GM19351 (cell line): Measurements from ENCODE around the gene KRTAP4-4.
"Not testable (repeated sequence)": the region's sequence is repeated elsewhere in the genome, so short reads cannot be mapped to it uniquely, and the experiment has no call there.

ENCODE experiments used
- ATAC-seq: cut with Tn5 transposase; IDR thresholded peaks from one replicate; pipeline ENCODE4 v1.9.1; 2021; ENCODE audit warnings: mild to moderate bottlenecking, moderate library complexity; ENCODE audit not compliant: unreplicated experiment

KRTAP4-4 gene

DNA sequence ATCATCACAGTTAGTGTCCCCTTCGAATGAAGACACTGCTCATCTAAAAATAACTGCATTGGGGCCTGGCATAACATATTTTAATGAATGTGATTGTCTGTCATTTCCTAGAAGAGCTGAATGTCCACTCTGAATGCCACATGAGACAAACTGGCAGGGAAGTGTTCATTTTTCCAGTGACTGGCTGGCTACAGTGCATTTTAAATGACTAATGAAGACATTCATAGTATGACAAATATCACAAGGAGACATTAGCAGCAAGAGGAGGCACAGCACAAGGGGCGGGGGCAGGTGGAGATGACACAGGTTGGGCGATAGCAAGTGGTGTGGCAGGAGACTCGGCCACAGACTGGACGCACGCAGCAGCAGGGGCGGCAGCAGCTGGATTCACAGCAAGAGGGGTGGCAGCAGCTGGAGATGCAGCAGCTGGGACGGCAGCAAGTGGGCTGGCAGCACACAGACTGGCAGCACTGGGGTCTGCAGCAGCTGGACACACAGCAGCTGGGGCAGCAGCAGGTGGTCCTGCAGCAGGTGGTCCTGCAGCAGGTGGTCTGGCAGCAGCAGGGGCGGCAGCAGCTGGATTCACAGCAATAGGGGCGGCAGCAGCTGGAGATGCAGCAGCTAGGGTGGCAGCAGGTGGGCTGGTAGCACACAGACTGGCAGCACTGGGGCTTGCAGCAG, 11.4 kb downstream of the KRTAP4-4 start:
- ATAC-seq = not testable (repeated sequence)

GRCh38 chr17:41147531-41148204, 12.9 kb downstream of the KRTAP4-4 start:
- no peak for ATAC-seq

DNA sequence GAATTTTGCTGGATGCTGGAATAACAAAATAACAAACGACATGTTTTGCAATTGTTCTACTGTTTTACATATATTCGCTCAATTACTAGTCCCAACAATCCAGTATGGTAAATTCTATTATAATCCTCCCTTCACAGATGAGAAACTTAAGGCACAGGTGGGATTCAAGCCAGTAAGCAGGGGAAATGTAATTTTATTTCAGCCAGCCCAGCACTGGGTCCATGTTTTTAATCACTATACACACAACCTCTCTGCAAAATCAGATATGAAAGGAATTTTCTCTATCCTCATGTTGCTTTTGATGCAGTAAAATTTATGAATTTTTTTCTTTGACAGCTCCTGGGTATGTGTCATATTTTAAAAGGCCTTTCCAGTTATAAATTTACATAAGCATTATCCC, 15.3 kb downstream of the KRTAP4-4 start:
- no peak for ATAC-seq

- no peak for ATAC-seq
These were observed 15.7 kb downstream of the KRTAP4-4 start for GRCh38 chr17:41144846-41145245.

GRCh38 chr17:41141361-41141760, 19.2 kb downstream of the KRTAP4-4 start:
- no peak for ATAC-seq

DNA sequence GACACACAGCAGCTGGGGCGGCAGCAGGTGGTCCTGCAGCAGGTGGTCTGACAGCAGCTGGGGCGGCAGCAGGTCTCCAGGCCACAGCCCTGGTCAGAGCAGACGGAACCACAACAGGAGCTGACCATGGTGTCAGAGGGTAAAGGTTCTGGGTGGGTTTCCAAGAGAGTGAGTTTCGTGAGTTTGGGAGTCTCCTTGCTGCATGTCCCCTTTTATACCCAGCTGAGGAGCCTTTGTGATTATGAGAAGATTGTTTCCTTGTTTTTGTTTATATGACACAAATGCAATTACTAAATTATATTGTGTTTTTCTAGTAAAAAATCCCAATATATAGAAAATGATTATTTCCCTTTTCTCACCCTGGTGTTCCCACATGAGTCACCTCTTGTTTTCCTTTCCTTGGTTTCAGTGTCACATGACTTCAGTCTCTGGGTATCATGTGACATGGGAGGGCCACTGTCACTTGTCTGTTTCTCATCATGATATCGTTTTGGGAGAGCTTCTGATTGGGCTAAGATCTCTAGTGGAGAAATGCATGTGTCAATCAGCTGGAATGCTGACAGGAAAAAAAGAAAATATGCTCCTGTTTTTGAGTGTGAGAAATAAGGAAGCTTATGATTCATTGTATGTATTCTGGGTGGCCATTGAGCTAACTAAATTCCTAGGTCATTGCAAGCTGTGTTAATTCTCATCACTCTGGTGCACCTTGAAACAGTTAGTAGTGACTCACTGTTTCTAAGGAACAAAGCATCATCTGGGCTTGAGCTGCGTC, 20.0 kb downstream of the KRTAP4-4 start, which contains the start of gene KRTAP4-6:
Gene KRTAP4-6, minus strand, starts transcription at position 185 of the 772 bp plus-strand sequence. Its CDS starts 57 bp downstream, at position 128.
- ATAC-seq = no peak

- not testable (repeated sequence) for ATAC-seq
These were observed 20.7 kb downstream of the KRTAP4-4 start for GRCh38 chr17:41139865-41140264.

DNA sequence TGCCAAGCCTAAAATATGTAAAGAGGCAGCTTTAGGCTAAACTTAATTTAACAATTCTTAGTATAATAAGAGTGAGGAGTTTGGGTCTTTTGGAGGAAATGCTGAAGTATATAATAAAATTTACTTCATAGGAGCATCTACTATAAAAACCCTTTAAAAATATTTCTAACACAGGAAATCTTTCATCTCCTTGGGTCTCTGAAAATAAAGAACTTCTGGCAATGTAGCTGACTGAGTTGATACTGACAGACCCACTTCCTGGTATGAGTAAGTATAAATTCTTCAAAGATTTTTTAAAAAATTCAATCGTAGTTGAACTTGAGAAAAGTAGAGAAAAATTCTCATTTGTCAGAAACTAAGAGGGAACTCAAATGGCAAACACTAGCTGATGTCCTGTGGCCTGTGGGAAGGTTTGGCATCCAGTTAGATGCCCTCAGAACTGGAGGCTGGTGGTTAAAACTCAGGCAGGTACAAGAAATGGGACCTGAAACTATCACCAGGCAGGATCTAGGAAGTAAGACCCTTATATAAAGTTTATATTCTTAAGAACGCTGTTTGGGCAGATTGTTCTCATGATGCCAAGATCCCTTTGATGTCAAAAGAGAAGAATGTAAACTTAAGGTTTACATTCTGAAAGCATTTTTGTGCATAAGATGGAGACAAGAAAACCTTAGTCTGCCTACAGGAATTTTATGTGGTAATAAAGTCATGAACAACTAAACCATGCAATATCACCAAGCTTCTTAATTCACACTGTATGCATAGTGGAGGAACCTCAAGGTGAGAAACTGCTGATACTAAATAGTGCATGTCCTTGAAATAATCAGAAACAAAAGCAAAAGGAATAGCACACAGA, 26.4 kb downstream of the KRTAP4-4 start:
- ATAC-seq = no peak

DNA sequence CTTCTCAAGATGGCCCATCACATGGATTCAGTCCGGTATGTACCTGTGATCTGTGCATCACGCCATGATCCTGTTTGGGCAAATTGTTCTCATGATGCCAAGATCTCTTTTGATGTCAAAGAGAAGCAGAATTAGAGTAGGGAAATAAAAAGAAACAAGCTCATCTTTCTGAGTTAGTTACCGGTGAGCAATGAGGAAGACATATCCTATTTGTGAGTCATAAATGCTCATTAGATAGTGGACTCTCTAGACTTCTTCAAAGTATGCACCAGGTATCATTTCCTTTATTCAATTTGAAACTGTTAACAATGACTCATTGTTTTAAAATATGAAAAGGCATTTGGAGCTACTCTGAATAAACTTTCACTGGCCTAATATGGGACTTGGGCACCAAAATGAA, 28.6 kb downstream of the KRTAP4-4 start:
- no peak for ATAC-seq

- ATAC-seq = no peak
These were observed 33.2 kb downstream of the KRTAP4-4 start for GRCh38 chr17:41127371-41127770.

DNA sequence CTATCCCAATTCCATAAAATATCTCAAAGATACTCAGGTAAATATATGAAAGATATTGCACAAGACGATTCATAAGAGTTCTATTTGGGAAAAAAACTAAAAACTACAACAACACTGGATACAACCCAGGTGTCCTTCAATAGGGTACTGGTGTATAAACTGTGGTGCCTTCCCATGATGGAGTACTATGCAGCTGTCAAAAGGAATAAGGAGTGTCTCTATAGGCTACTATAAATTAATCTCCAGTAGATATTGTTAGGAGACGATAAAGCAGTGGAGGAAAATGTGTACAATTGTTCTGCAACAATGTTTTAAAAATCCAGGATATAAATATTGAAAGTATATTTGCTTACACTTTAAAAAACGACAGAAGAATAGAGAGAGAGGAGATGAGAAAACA, 34.1 kb downstream of the KRTAP4-4 start:
- no peak for ATAC-seq

DNA sequence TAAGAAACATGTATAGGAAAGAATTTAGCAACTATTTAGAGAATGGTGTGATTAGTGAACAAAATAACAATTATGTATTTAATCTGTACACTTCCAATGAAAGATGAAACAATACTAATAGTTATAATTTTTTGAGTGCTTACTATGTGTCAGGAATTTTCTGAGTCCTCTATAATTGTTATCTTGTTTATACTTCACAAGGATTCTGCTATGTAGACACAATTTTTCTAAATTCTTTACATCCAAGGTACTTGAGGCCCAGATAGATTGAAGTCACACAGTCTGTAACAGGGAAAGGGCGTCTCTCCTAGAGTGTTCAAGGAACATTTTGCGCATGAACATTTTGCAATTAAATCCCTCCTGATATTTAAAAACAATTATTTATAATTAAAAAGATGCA, 35.5 kb downstream of the KRTAP4-4 start:
- ATAC-seq = no peak

GRCh38 chr17:41123991-41124371, 36.6 kb downstream of the KRTAP4-4 start, which contains the start of gene KRTAP4-12:
TSS of gene KRTAP4-12 (minus strand) at chr17:41124182. CDS start at chr17:41124122, 60 bp downstream.
- not testable (repeated sequence) for ATAC-seq

GRCh38 chr17:41123292-41123990, 37.1 kb downstream of the KRTAP4-4 start:
- not testable (repeated sequence) for ATAC-seq

- ATAC-seq = no peak
These were observed 38.8 kb downstream of the KRTAP4-4 start for GRCh38 chr17:41121742-41122141.

DNA sequence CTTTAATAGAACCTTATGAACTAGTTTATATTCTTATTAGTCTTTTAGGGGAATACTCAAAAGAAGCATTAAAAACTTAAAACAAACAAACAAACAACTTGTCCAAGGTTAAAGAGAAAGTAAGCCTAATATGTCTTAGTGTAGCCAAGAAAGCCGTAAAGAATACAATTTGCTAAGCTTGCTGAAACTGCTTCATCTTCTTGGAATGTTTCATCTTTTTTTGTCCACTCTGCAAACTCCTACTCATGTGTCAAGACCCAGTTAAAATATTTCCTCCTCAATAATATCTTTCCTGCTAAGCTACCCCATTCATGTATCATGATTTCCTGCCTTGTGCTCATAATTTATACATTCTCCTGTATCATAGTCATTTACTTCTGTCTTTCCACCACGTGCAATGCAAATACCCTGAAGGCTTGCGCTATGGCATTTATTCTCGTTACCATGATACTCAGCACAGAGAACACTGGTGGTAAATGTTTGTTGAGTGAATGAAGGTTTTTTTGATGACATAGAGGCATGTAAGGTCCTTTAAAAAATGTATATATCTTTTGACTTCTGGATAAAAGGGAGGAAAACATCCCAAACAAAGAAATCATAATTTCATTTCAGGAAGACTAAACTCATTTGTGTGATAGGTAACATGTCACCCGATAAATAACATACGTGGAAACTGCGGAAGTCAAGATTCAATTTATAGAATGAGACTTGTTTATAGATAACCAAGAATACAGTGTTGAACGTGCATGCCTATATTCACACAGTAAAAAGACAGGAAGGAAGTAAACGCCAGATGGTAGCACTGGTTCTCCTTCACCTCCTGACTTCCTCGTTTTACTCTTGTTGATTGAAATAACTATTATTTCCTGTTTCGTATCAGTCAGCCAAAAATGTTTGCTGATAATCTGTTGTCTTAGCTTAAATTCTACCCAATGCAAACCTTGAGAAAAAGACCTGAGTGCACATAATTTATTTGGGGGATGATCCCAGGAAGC, 40.6 kb downstream of the KRTAP4-4 start:
- ATAC-seq = not testable (repeated sequence)

- ATAC-seq = no peak
These were observed 41.8 kb downstream of the KRTAP4-4 start for GRCh38 chr17:41118721-41119120.

GRCh38 chr17:41117846-41118386, 42.6 kb downstream of the KRTAP4-4 start, which contains the start of gene KRTAP4-11:
TSS of gene KRTAP4-11 (minus strand) at chr17:41118373. CDS start at chr17:41118315, 58 bp downstream.
- ATAC-seq = not testable (repeated sequence)
